Measurements from ENCODE around the gene IRAK1. TPM values are rescaled to one million over a fixed set of nuclear protein-coding genes. Genes with fewer than 3 reads are reported as not detected.

The IRAK1 gene
- total RNA-seq, 4 donors from 2014 or later, result 36.4 to 53.1 (median 42.8) TPM

DNA sequence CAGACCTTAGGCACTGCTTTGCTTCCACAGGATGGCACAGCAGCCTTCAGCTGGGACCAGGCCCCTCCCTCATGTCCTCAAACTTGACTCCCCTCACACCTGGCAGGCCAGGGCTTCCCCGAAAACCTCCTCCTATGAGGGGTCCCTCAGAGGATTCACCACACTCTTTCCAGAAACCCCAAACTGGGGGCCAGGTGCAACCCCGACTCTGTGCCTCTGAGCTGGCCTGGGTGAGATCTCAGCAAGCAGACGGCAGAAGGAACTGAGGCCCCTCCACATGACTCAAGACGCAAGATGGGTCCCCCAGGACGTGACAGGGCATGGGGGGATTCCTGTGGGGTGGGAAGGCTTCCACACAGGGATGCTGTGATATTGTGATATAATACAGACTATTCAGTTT lies 54.3 kb downstream of the IRAK1 start:
- no peaks in the 10 kb centered on the region for H3K9me3 ChIP-seq
- peaks cover 26 to 34% of the 10 kb centered on the region in 2 donors for H3K4me1 ChIP-seq
- TF ChIP-seq, protein P1, sequence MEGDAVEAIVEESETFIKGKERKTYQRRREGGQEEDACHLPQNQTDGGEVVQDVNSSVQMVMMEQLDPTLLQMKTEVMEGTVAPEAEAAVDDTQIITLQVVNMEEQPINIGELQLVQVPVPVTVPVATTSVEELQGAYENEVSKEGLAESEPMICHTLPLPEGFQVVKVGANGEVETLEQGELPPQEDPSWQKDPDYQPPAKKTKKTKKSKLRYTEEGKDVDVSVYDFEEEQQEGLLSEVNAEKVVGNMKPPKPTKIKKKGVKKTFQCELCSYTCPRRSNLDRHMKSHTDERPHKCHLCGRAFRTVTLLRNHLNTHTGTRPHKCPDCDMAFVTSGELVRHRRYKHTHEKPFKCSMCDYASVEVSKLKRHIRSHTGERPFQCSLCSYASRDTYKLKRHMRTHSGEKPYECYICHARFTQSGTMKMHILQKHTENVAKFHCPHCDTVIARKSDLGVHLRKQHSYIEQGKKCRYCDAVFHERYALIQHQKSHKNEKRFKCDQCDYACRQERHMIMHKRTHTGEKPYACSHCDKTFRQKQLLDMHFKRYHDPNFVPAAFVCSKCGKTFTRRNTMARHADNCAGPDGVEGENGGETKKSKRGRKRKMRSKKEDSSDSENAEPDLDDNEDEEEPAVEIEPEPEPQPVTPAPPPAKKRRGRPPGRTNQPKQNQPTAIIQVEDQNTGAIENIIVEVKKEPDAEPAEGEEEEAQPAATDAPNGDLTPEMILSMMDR (IDR thresholded peaks at IDR 0.05), result no peak
- TF ChIP-seq POLR2A (IDR thresholded peaks at IDR 0.05), result no peak
- no peak overlapping the region for H3K4me3 ChIP-seq (replicated peaks in 1 of 3)
- no peak for DNase-seq
- H3K36me3 ChIP-seq, result peaks cover 18 to 25% of the 10 kb centered on the region in 2 donors
- intact Hi-C loops (cut with DNase I), result no loop called here
- no CpG with 5 or more reads among the region's 5 CpGs for WGBS, 2 donors
- H3K27ac ChIP-seq, result no peak overlapping the region
- no peaks in the 10 kb centered on the region for H3K27me3 ChIP-seq

DNA sequence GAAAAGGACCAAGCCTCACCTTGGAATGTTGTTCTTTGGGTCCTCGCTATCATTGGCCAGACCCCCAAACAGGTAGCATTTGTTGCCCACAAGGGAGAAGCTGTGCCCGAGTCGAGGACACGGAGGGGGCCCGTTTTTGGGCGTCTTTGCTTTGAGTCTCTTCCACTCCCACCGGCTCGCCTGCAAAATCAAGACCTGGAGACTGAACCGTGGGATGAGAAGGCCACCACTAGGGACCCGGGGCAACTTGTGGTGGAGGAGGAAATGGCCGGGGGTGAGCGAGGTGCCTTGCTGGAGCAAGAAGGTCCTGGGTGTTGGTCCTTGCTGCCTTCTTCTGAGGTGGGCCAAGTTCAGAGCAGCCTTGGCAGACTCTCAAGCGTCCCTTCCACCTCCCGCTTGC lies 55.6 kb downstream of the IRAK1 start:
- WGBS, 2 donors, result 86 to 96% methylated on average over 9 to 11 of the region's 14 CpGs
- DNase-seq, result no peak
- intact Hi-C loops (cut with DNase I), result no loop called here
- Histone ChIP-seq H3K27ac (no peak overlapping the region), H3K27me3 (no peaks in the 10 kb centered on the region), H3K4me3 (replicated peaks in 1 of 3) (no peak overlapping the region), H3K9me3 (no peaks in the 10 kb centered on the region), H3K36me3 (peaks cover 31 to 35% of the 10 kb centered on the region in 2 donors), H3K4me1 (peaks cover 18 to 25% of the 10 kb centered on the region in 2 donors)
- TF ChIP-seq, protein P1 (IDR thresholded peaks at IDR 0.05), result no peak
- no peak for TF ChIP-seq POLR2A (IDR thresholded peaks at IDR 0.05)

DNA sequence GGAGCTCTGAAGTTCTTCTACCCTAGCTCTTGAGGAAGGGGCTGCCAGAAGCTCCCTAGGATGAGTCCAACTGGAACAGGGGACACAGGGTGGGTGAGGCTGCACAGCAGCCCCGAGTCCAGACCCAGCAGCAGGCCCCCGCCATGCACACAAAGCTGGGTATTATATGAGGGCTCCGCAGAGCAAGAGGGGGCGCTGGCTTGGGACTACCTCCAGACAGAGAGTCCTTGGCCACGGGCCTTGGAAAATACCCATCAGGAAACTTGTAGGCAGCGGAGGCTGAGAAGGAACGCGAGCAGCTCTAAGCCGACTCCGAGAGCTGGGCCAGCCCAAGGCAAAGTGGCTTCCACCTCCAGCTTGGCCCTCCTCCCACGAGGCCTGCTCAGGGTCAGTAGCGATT lies 56.2 kb downstream of the IRAK1 start:
- intact Hi-C loops (cut with DNase I), result no loop called here
- DNase-seq, result no peak
- 90% methylated on average over 10 of the region's 12 CpGs; no CpG with 5 or more reads in 1 of the 2 donors for WGBS, 2 donors
- Histone ChIP-seq H3K27ac (no peak overlapping the region), H3K4me3 (replicated peaks in 1 of 3) (no peak overlapping the region), H3K9me3 (no peaks in the 10 kb centered on the region), H3K27me3 (no peaks in the 10 kb centered on the region), H3K4me1 (peaks cover 15 to 20% of the 10 kb centered on the region in 2 donors), H3K36me3 (peaks cover 37 to 40% of the 10 kb centered on the region in 2 donors)
- TF ChIP-seq POLR2A (IDR thresholded peaks at IDR 0.05), result no peak
- TF ChIP-seq, protein P1 (IDR thresholded peaks at IDR 0.05), result no peak

DNA sequence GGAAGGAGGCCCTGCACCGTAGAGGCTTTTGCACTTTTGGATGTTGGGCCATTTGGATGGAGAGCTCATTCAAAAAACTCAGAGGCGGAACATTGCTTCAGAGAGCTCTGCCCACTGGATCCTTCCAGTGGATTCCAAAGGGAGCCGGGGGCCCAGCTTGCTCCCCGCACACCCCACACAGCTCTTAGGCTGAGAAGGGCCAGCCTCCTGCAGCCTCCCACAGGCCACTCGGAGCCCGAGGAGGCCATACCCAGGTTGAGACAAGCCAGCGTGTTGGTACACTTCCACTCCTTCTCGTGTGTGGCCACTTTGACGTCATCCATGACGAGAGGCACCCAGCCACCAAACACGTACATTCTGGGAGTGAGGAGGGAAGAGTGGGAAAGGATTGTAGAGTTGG lies 58.4 kb downstream of the IRAK1 start:
- Histone ChIP-seq H3K27me3 (no peaks in the 10 kb centered on the region), H3K36me3 (peaks cover 57 to 58% of the 10 kb centered on the region in 2 donors), H3K9me3 (no peaks in the 10 kb centered on the region), H3K27ac (no peak overlapping the region), H3K4me3 (replicated peaks in 1 of 3) (no peak overlapping the region), H3K4me1 (peaks cover 0 to 9% of the 10 kb centered on the region in 2 donors)
- intact Hi-C loops (cut with DNase I), result no loop called here
- no peak for DNase-seq
- TF ChIP-seq POLR2A (IDR thresholded peaks at IDR 0.05), result no peak
- TF ChIP-seq, protein P1 (IDR thresholded peaks at IDR 0.05), result no peak
- 87% methylated on average over 4 of the region's 11 CpGs; no CpG with 5 or more reads in 1 of the 2 donors for WGBS, 2 donors

DNA sequence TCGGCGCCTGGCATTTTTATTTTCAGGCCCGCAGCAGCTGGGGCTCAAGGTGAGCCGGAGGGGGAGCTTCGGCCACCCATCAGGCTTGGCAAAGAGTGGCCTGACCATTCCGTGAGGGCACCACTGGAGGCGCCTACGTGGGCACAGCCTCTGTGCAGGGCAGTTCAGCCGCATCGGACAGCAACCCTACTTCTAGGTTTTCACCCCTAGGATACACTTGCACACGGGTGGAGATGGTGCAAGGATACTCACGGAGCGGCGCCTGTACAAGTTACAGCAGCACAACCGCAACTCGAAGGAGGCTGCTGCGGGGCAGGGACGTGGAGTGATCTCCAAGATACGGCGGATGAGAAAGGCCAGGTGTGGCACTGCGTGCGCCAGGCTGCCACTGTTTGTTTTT lies 58.9 kb downstream of the IRAK1 start:
- H3K27me3 ChIP-seq, result no peaks in the 10 kb centered on the region
- TF ChIP-seq, protein P1 (IDR thresholded peaks at IDR 0.05), result no peak
- no peak for TF ChIP-seq POLR2A (IDR thresholded peaks at IDR 0.05)
- H3K36me3 ChIP-seq, result peaks cover 57 to 63% of the 10 kb centered on the region in 2 donors
- peaks cover 0 to 4% of the 10 kb centered on the region in 2 donors for H3K4me1 ChIP-seq
- intact Hi-C loops (cut with DNase I), result no loop called here
- no peaks in the 10 kb centered on the region for H3K9me3 ChIP-seq
- 95 to 96% methylated on average over 16 to 17 of the region's 22 CpGs for WGBS, 2 donors
- no peak overlapping the region for H3K27ac ChIP-seq
- DNase-seq, result no peak
- H3K4me3 ChIP-seq (replicated peaks in 1 of 3), result no peak overlapping the region

MicroRNAs encoded within 50 kb of the gene (microRNA counts, 767-probe panel; counts per million panel counts)
- microRNA hsa-miR-718, result 0 counts per million in 2 donors

Small RNAs within 50 kb of the gene (microRNA-seq; reads per million reads assigned to microRNA genes)
- not detected for gene MIR3202-1
- not detected for gene MIR3202-2
- gene MIR718, result not detected

Small RNAs within 50 kb of the gene (small RNA-seq; reads per million reads assigned to genes)
- not detected for gene MIR3202-1

Other genes starting within 250 kb of the IRAK1 start
- under 1 TPM in 1 of 4 donors, not detected in 3; 0.22 TPM for gene SRPK3, start 238.9 kb downstream of the IRAK1 start, total RNA-seq
- 100 to 1,000 TPM in 3 of 4 donors, 10 to 100 TPM in 1; 77.7 to 148 (median 115) TPM for gene IDH3G, start 225.5 kb downstream of the IRAK1 start, total RNA-seq
- gene SSR4, start 225.2 kb downstream of the IRAK1 start, total RNA-seq, result 100 to 1,000 TPM; 177 to 359 (median 279) TPM
- 1 to 10 TPM; 3.2 to 7.0 (median 4.5) TPM for gene PDZD4, start 189.4 kb downstream of the IRAK1 start, total RNA-seq
- gene L1CAM, start 133.7 kb downstream of the IRAK1 start, total RNA-seq, result 1 to 10 TPM in 1 of 4 donors, under 1 TPM in 3; 0.45 to 2.2 (median 0.75) TPM
- 1 to 10 TPM in 3 of 4 donors, not detected in 1; 1.1 to 2.8 (median 2.6) TPM for gene AVPR2, start 115.2 kb downstream of the IRAK1 start, total RNA-seq
- gene ARHGAP4, start 93.6 kb downstream of the IRAK1 start, total RNA-seq, result 10 to 100 TPM in 2 of 4 donors, 1 to 10 TPM in 2; 6.5 to 37.0 (median 12.2) TPM
- gene NAA10, start 84.9 kb downstream of the IRAK1 start, total RNA-seq, result 10 to 100 TPM; 58.7 to 89.3 (median 69.7) TPM
- gene RENBP, start 75.3 kb downstream of the IRAK1 start, total RNA-seq, result 10 to 100 TPM in 1 of 4 donors, 1 to 10 TPM in 3; 3.6 to 16.5 (median 4.4) TPM
- 100 to 1,000 TPM in 1 of 4 donors, 10 to 100 TPM in 3; 23.5 to 119 (median 52.3) TPM for gene HCFC1, start 48.1 kb downstream of the IRAK1 start, total RNA-seq
- gene TMEM187, start 47.1 kb downstream of the IRAK1 start, total RNA-seq, result 10 to 100 TPM in 1 of 4 donors, 1 to 10 TPM in 3; 3.8 to 10.7 (median 8.7) TPM
- 10 to 100 TPM; 47.7 to 93.3 (median 61.1) TPM for gene MECP2, start 77.8 kb upstream of the IRAK1 start, total RNA-seq
- not detected for gene OPN1LW, start 124.3 kb upstream of the IRAK1 start, total RNA-seq
- not detected for gene OPN1MW, start 162.7 kb upstream of the IRAK1 start, total RNA-seq
- not detected for gene OPN1MW2, start 199.9 kb upstream of the IRAK1 start, total RNA-seq
- gene OPN1MW3, start 237.7 kb upstream of the IRAK1 start, total RNA-seq, result not detected